ENCODE results near the gene POMT2.
"Not testable (repeated sequence)": the region's sequence is repeated elsewhere in the genome, so short reads cannot be mapped to it uniquely, and the experiment has no call there.

The POMT2 gene

GRCh38 chr14:77323571-77323970 lies 2.9 kb upstream of the POMT2 start:
- DNase-seq, result no peak

- DNase-seq, result no peak
Observed at GRCh38 chr14:77322951-77323350, 2.3 kb upstream of the POMT2 start.

DNA sequence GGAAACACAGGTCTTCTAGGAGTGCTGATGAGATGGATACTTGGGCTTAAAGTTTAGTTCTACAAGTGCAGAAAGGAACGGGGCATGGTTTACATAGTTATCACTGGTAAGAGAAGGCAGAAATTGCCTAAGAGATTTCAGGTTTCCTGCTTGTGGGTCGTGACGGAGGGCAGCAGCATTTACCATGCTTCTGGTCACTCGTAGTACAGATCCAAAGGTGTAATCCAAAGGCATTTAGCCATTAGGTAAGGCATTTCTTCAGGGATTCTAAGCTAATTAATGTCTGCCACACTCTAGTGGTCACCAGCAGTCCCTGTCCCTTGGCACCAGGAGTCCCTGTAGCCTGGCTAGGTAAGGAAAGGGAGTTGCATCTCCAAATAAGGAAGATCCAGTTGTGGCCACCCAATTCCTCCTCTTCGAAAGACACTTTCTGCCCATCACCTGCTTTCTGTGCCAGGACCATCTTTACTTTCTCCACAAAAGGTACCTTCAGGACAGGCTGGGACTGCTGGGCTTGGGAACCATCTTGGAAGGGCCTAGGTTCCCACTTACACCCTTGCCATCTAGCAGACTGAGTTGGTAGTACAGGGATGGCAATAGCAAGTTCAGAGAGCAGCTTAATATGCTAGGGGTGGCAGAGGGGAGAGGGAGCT lies 1.7 kb upstream of the POMT2 start:
- DNase-seq, result no peak

- no peak for DNase-seq
Observed at GRCh38 chr14:77319422-77319821, 1.3 kb downstream of the POMT2 start.

- DNase-seq, result not testable (repeated sequence)
Observed at GRCh38 chr14:77318756-77319155, 1.9 kb downstream of the POMT2 start.

GRCh38 chr14:77318006-77318553 lies 2.6 kb downstream of the POMT2 start:
- DNase-seq, result no peak

DNA sequence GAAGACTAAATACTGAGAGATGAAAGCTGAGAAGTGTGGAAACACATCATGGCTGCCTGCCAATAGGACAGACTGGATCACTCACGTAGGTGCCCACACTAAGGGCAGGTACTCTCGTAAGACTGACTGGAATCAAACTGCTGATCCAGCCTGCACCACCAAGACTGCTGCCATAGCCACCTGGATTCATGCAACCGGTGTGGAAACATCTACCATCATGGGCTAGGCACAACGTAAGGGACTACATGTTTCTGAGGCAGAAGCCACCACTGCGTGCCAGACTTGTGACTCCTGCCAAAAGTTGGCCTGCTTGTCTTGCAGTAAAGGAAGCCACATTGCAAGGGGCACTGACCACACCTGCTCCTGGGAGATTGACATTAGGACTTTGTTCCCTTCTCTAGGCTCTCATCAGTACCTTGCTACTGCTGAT lies 3.8 kb downstream of the POMT2 start:
- DNase-seq, result no peak

DNA sequence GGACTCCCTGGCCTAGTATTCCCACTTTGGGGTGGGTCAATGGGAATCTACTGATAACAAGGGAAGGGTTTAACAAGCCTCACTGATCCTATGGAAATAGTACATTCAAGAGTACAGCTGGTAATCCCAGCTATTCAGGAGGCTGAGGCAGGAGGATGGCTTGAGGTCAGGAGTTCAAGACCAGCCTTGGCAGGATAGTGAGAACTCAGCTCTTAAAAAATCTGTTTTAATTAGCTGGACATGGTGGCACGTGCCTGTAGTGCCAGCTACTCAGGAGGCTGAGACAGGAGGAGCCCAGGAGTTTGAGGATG lies 4.5 kb downstream of the POMT2 start:
- DNase-seq, result no peak

GRCh38 chr14:77314539-77315457 lies 5.9 kb downstream of the POMT2 start:
- DNase-seq, result no peak

DNA sequence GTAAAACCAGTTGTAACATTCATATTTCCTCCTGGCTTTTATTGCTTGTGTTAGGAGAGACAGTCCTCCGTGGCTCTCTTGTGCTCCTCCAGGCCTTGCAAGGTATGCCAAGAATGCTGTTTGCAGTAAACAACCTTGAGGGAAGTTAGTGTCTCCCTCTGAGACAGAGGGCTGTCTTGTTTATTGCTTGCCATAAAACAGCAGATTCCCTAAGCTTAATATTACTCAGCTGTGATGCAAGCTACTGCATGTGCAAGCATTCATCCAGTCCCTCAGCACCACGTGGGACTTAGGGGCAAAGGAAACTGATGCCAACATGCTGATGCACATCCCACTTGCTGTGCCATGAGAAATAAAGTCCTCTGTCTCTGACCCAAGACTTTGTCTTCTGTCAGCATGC lies 6.6 kb downstream of the POMT2 start:
- no peak for DNase-seq

GRCh38 chr14:77313371-77313770 lies 7.3 kb downstream of the POMT2 start:
- no peak for DNase-seq

GRCh38 chr14:77311217-77311616 lies 9.5 kb downstream of the POMT2 start:
- no peak for DNase-seq

GRCh38 chr14:77310026-77310425 lies 10.7 kb downstream of the POMT2 start:
- DNase-seq, result no peak

DNA sequence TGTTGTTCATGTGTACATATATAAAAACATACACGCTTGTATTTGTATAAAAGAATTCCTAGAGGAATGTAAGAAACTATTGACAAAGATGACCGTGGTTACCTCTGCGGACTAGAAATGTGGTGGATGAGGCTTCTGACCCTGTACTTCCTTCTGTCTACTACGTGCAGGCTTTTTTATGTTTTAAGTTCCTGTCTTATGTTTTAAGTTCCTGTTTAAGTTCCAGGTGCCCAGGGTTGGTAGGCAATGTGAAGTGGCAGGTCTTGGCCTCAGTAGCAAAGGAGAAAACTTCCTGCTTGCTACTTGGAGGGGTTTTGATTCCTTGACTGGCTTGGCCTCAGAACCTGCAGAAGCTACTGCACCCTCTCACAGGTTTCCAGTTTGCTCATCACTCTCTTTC lies 11.6 kb downstream of the POMT2 start:
- DNase-seq, result no peak

DNA sequence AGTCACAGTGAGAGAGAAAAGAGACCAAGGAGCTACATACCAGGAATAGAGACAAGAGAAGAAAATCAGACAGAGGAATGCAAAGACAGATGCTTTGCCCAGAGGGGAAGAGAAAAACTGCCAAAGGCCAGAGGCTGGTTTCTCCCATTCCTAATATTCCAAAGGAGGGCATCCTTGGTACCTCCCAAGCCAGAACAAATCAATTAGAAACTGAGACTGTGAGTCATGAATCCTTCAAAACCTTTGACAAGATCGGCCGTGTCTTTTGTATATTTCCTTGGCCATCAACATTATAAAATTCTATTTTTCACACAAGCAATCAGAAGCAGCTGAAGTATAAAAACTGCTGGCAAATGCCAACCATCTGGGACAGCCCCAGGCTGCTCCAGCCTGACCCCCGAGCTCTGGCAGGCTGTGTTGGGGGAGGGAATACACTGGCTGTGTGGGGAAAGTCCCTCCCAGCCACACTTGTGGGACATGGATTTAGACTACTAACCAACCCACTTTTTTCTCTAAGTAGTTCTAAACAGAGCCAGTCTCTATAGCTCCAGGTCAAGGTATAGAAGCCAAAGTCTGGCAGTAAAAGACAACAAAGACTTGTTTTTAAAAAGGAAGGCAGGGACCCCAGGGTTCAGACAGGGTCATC lies 13.7 kb downstream of the POMT2 start:
- DNase-seq, result no peak

DNA sequence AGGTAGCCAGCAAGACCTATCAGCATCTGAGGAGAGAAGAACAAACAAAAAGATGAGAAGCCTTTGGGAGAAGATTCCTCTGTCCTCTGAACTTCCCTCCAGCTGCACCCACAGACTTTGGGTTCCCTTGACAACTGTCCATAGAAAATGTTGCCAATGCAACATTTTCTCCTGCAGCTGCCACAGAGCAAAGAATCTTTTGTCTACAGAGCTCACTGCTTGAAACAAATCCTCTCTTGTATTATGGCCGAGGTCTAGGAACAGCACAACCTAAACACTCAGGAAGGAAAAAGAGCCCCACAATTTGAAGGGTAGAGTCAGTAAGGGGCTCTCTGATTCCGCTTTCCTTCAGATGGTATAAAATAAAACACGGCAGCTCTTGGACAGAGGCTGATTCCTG lies 14.3 kb downstream of the POMT2 start:
- no peak for DNase-seq

DNA sequence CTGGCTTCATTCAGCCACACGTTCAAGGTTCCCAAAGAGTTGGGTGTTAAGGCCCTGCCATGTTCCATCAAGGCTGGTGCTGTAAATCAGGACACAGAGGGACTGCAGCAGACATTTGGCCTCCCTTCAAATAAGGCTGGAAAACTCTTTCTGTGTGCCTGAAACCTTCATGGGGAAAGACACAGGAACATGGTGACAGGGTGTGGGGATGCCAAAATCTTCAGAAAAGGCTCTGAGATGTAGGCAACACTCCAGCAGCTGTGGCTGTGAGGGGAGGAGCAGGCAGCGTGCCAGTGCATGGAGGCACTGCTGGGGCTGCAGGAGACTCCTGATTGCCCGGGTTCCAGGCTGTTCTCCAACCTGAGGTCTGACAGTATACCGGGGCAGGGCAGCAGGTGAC lies 15.0 kb downstream of the POMT2 start:
- no peak for DNase-seq

DNA sequence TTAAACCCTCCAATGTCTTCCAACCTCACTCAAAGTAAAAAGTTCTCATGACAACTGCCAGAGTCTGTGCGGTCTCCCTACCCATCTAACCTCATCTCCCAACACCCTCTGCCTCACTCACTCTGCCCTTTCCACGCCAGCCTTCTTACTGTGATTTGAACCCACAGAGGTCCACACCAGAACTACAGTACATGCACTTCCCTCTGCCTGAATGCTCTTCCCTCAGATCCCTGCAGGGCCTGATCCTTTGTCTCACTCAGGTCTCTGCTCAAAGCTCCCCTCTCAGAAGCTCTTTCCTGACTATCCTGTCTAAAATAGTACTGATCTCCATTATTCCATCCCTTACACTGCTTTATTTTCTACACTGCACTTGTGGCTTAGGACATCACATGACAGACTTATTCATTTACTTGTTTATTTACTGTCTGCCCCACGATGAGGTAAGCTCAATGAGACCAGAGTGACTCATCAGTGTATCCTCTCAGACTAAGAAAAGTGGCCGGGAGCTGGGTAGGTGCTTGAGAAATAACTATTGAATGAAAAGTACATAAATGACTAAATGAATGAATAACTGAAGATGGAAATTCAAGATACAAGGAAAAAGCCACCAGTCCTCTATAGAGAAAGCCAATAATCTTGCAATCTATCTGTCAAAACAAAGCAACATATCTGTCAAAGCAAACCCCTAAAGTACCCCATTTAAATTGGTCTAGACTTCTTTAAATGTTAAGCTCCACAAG lies 17.1 kb downstream of the POMT2 start:
- no peak for DNase-seq

DNA sequence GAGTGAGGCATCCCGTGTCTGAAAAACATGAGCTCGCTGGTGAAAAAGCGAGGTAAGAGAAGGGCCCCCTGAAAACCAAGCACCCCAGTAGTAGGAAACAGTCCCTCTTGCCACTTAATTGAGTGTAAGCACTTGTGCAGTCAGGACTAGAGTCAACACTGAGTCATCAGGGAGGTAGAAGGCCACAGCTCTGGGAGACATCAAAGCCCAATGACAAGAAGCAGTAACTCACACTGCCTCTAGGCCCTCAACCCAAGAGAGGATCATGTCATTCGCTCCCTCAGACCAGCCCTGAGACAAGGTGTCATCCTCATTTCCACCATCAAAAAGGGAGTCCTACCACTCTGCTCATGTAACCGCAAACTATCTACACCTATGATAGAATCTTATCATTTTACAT lies 17.8 kb downstream of the POMT2 start:
- no peak for DNase-seq

DNA sequence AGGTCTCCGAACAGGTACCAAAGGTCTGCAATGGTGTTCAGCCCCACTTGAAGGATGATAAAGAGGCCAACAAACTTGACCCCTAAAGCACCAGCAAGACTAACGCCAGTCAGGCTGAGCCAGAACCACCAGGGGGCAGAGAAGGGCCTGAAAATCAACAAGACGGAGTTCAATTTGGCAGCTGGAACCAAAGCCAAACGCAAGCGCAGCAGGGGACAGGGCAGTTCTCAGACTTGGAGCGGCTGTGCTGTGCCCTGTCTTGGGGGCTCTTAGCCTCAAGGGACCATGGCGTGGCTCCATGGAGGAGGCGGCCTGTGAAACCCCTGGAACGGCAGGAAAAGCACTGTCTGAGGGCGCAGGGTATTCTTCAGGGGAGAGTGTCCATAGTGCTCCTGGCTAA lies 19.6 kb downstream of the POMT2 start:
- no peak for DNase-seq

DNA sequence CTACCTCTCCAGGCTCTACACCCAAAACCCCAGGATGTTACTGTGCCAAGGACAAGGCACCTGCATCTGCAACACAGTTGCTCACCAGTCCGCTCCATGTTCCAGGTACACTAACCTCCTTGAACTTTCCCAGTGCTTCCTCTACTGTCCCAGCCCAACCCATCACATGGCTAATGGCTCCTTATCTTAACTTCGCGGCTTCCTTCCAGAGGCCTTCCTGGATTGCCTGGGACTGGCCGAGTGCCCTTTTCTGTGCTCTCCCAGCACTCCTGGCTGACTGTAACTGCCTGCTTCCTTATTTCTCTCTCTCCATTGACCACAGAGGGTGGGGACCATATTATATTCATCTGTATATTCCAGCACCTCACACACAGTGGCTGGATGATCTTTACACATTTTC lies 20.9 kb downstream of the POMT2 start:
- DNase-seq, result no peak

GRCh38 chr14:77296906-77297305 lies 23.8 kb downstream of the POMT2 start:
- no peak for DNase-seq

- DNase-seq, result no peak
Observed at GRCh38 chr14:77296155-77296554, 24.5 kb downstream of the POMT2 start.

Data from SIG-M5 (cell line).